OCI-LY7 (cell line): ENCODE results near the gene MERTK. TPM values are rescaled to one million over a fixed set of nuclear protein-coding genes. Genes with fewer than 3 reads are reported as not detected.

Experiments used
- BruUV-seq: library from RNA; stranded (reverse); fragments of 400-500 nt; replicated peaks from 2 replicates; lab custom pipeline; 2021; lab: Mats Ljungman, UMichigan
- CTCF ChIA-PET: fragments of 300-600 bp; sonication (Branson Sonifier 250); formaldehyde crosslinking; loops from one replicate; lab custom pipeline; 2022; ENCODE audit warnings: antibody characterized with exemption; ENCODE audit not compliant: unreplicated experiment; lab: Charles Lee
- POLR2A ChIA-PET: fragments of 300-600 bp; sonication (Branson Sonifier 250); formaldehyde crosslinking; loops from one replicate; lab custom pipeline; 2022; ENCODE audit warnings: antibody characterized with exemption; lab: Charles Lee
- DNase-seq: peaks from one replicate; pipeline ENCODE4 v3.0.0-alpha.2; 2015; ENCODE audit warnings: low spot score
- H2AFZ ChIP-seq: fragments of 200-600 bp; sonication (generic), shearing (Covaris generic); 2 replicates; pipeline ENCODE4 v1.6.1; 2014; ENCODE audit warnings: mild to moderate bottlenecking, antibody characterized with exemption, low read length, moderate library complexity
- H3K27ac ChIP-seq: fragments of 200-600 bp; sonication (generic); 2 replicates; pipeline ENCODE4 v1.5.1; 2014; ENCODE audit warnings: mixed run types, low read depth, mild to moderate bottlenecking, moderate library complexity, low read length, inconsistent platforms; ENCODE audit not compliant: poor library complexity, severe bottlenecking
- H3K36me3 ChIP-seq: fragments of 200-600 bp; sonication (generic); 2 replicates; pipeline ENCODE4 v1.6.1; 2014; ENCODE audit warnings: mild to moderate bottlenecking, antibody characterized with exemption, low read length, moderate library complexity, mixed read lengths; ENCODE audit not compliant: insufficient read depth
- H3K4me1 ChIP-seq: fragments of 200-600 bp; sonication (generic); 2 replicates; pipeline ENCODE4 v1.5.1; 2014; ENCODE audit warnings: mild to moderate bottlenecking, low read length; ENCODE audit not compliant: insufficient read depth, poor library complexity, severe bottlenecking
- H3K4me2 ChIP-seq: fragments of 200-600 bp; sonication (generic); 2 replicates; pipeline ENCODE4 v1.6.1; 2014; ENCODE audit warnings: mild to moderate bottlenecking, low read length
- H3K4me3 ChIP-seq: fragments of 200-600 bp; sonication (generic); 2 replicates; pipeline ENCODE4 v1.5.1; 2014; ENCODE audit warnings: mild to moderate bottlenecking, low read depth, low read length; ENCODE audit not compliant: poor library complexity, severe bottlenecking
- H3K79me2 ChIP-seq: fragments of 200-600 bp; sonication (generic); 2 replicates; pipeline ENCODE4 v1.6.1; 2016; ENCODE audit warnings: low read depth, mild to moderate bottlenecking, low read length, moderate library complexity, mixed read lengths; ENCODE audit not compliant: insufficient read depth
- H3K9me2 ChIP-seq: fragments of 200-600 bp; sonication (generic); 2 replicates; pipeline ENCODE4 v1.6.1; 2016; ENCODE audit warnings: mild to moderate bottlenecking, low read length, mixed read lengths; ENCODE audit not compliant: insufficient read depth
- H3K9me3 ChIP-seq: fragments of 200-600 bp; sonication (generic); 2 replicates; pipeline ENCODE4 v1.6.1; 2014; ENCODE audit warnings: mild to moderate bottlenecking, mixed run types, low read length, mixed read lengths
- H4K20me1 ChIP-seq: fragments of 200-600 bp; sonication (generic); 2 replicates; pipeline ENCODE4 v1.6.1; 2014; ENCODE audit warnings: mild to moderate bottlenecking, antibody characterized with exemption, low read length, moderate library complexity, mixed read lengths; ENCODE audit not compliant: insufficient read depth
- CTCF ChIP-seq: fragments of 200-600 bp; sonication (generic); conservative IDR thresholded peaks from 2 replicates; pipeline ENCODE4 v1.5.1; 2014; ENCODE audit warnings: mild to moderate bottlenecking, antibody characterized with exemption, low read length, moderate library complexity, mixed read lengths
- EZH2phosphoT487 ChIP-seq: fragments of 200-600 bp; sonication (generic); IDR thresholded peaks from 2 replicates; pipeline ENCODE4 v1.6.1; 2018; ENCODE audit warnings: low read depth, borderline replicate concordance, mild to moderate bottlenecking, mixed run types, antibody characterized with exemption, low read length, moderate library complexity, mixed read lengths
- intact Hi-C: fragments of 100-400 bp; cut with micrococcal nuclease; formaldehyde crosslinking; loops from one replicate; pipeline ENCODE4 v1.10.0; 2022; ENCODE audit not compliant: unreplicated experiment
- total RNA-seq, 2 experiments: library from RNA; depleted of rRNA in 1 of 2; stranded (reverse); fragments of >200 nt in 1 of 2; shearing (Covaris generic) in 1 of 2; gene quantifications; 2 replicates each; pipeline ENCODE4 v1.2.3, GENCODE V29; 2014 to 2022

MERTK gene
- total RNA-seq, 2 experiments from 2014 or later = 0.38 TPM; not detected in 1

- CTCF ChIA-PET = no interaction called here
Observed at GRCh38 chr2:111936881-111937280, 38.5 kb downstream of the MERTK start.

GRCh38 chr2:111938392-111938791 is 40.0 kb downstream of the MERTK start:
- Histone ChIP-seq H3K9me3 (no peaks in the 10 kb centered on the region), H3K4me2 (no peak overlapping the region), H3K27ac (no peak overlapping the region), H3K4me1 (no peaks in the 10 kb centered on the region), H2AFZ (no peak overlapping the region), H4K20me1 (no peaks in the 10 kb centered on the region), H3K79me2 (no peaks in the 10 kb centered on the region), H3K9me2 (no peaks in the 10 kb centered on the region), H3K4me3 (no peak overlapping the region), H3K36me3 (no peaks in the 10 kb centered on the region)
- POLR2A ChIA-PET = no interaction called here
- intact Hi-C loops = no loop called here
- TF ChIP-seq EZH2phosphoT487 (no peak), CTCF (no peak)
- no TSS peak for BruUV-seq
- CTCF ChIA-PET = no interaction called here
- DNase-seq = no peak

More at GRCh38 chr2:111936881-111937280, 38.5 kb downstream of the MERTK start:
- H3K4me1 ChIP-seq = no peaks in the 10 kb centered on the region
- intact Hi-C loops = no loop called here
- H3K27ac ChIP-seq = no peak overlapping the region
- H4K20me1 ChIP-seq = no peaks in the 10 kb centered on the region
- no peaks in the 10 kb centered on the region for H3K9me3 ChIP-seq
- no peak overlapping the region for H3K4me2 ChIP-seq
- BruUV-seq = no TSS peak
- H3K4me3 ChIP-seq = no peak overlapping the region
- TF ChIP-seq CTCF (no peak), EZH2phosphoT487 (no peak)
- no peaks in the 10 kb centered on the region for H3K36me3 ChIP-seq
- no peak overlapping the region for H2AFZ ChIP-seq
- no peak for DNase-seq
- no peaks in the 10 kb centered on the region for H3K79me2 ChIP-seq
- POLR2A ChIA-PET = interaction anchor here (0.5 to 1.0 kb wide), 2 partner anchors 20 to 25 kb away, joined by 3 to 5 read pairs; no protein-coding TSS in a partner anchor
- H3K9me2 ChIP-seq = no peaks in the 10 kb centered on the region

- H3K79me2 ChIP-seq = no peaks in the 10 kb centered on the region
- POLR2A ChIA-PET = interaction anchor here (0.6 kb wide), 1 partner anchor 9 kb away, joined by 4 read pairs; no protein-coding TSS in a partner anchor
- CTCF ChIA-PET = no interaction called here
- no peak overlapping the region for H3K27ac ChIP-seq
- H3K4me1 ChIP-seq = no peaks in the 10 kb centered on the region
- H2AFZ ChIP-seq = no peak overlapping the region
- DNase-seq = no peak
- no peaks in the 10 kb centered on the region for H3K36me3 ChIP-seq
- no TSS peak for BruUV-seq
- no peak for TF ChIP-seq CTCF
- TF ChIP-seq EZH2phosphoT487 = no peak
- H3K4me2 ChIP-seq = no peak overlapping the region
- H3K4me3 ChIP-seq = no peak overlapping the region
- no peaks in the 10 kb centered on the region; the same call in 1 of the 2 replicates for H4K20me1 ChIP-seq
- intact Hi-C loops = no loop called here
- H3K9me2 ChIP-seq = no peaks in the 10 kb centered on the region
- H3K9me3 ChIP-seq = no peaks in the 10 kb centered on the region
Observed at GRCh38 chr2:111940333-111941196, 42.2 kb downstream of the MERTK start.
